BLaER1 treated with 17β-estradiol and CSF1 and Interleukin-3, amounts not matched to agents 10 nM and 100 nM (cell line): ENCODE measurements around the gene BRCA2.

ENCODE experiments used
- H3K27ac ChIP-seq, 11 experiments: shearing (Covaris generic); formaldehyde crosslinking; 2 replicates each; pipeline ENCODE4 v1.8.1; 2022
- H3K27me3 ChIP-seq, 11 experiments: shearing (Covaris generic); formaldehyde crosslinking; 2 replicates each; pipeline ENCODE4 v1.8.1; 2022
- H3K36me3 ChIP-seq, 11 experiments: shearing (Covaris generic); formaldehyde crosslinking; 2 replicates each; pipeline ENCODE4 v1.8.1; 2022
- H3K4me1 ChIP-seq, 10 experiments: shearing (Covaris generic); formaldehyde crosslinking; 2 replicates each; pipeline ENCODE4 v1.8.1; 2022
- H3K4me2 ChIP-seq, 11 experiments: shearing (Covaris generic); formaldehyde crosslinking; 2 replicates each; pipeline ENCODE4 v1.8.1; 2022
- H3K4me3 ChIP-seq, 10 experiments: shearing (Covaris generic); formaldehyde crosslinking; 2 replicates each; pipeline ENCODE4 v1.8.1; 2022
- H3K9ac ChIP-seq, 11 experiments: shearing (Covaris generic); formaldehyde crosslinking; 2 replicates each; pipeline ENCODE4 v1.8.1; 2022
- H3K9me3 ChIP-seq, 11 experiments: shearing (Covaris generic); formaldehyde crosslinking; replicated peaks in 1 of 11; 2 replicates each; pipeline ENCODE4 v1.8.1; 2022
- H4K20me1 ChIP-seq, 11 experiments: shearing (Covaris generic); formaldehyde crosslinking; 2 replicates each; pipeline ENCODE4 v1.8.1; 2022
- Cebpa-rat ChIP-seq, 11 experiments: shearing (Covaris generic); IDR thresholded peaks; 2 replicates each; pipeline ENCODE4 v1.8.1; 2022

Gene BRCA2

DNA sequence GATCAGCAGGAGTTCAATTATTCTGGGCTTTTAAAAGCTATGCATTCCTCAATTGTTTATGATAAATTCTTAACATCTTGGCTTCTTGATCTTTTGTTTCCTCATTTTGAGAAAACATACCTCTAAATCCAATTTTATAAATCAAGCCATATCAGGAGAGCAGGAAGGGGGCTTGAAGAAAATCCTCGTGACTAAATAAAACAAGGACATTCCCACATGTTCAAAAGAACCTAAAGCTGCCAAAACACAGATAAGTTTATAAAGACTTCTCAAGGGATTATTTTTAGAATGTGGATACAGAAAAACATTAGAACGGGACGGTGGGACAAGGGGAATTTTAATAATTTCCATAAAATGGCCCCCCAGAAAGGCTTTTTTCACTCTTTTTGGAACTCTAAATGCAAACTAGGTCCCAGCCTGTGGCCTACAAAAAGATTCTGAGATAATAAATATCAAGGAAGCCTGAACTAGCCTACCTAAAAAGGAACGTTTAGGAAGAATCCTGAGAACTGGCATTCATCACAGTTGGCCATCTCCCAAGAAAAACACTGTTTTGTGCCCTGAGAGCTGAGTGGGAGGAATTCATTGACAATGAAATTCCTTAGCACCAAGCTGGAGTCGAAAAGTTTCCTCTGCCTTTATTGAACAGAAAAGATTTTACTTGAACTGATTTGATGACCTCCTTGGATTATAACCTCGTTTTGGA, 30.2 kb upstream of the BRCA2 start:
- H3K27me3 ChIP-seq, result no peaks in the 10 kb centered on the region
- H3K36me3 ChIP-seq, result no peaks in the 10 kb centered on the region
- no peaks in the 10 kb centered on the region for H4K20me1 ChIP-seq
- H3K4me3 ChIP-seq, result no peak overlapping the region
- H3K4me1 ChIP-seq, result no peaks in the 10 kb centered on the region
- H3K9me3 ChIP-seq, result no peaks in the 10 kb centered on the region
- no peak overlapping the region for H3K27ac ChIP-seq
- no peak overlapping the region for H3K4me2 ChIP-seq
- H3K9ac ChIP-seq, result no peak overlapping the region
- TF ChIP-seq Cebpa-rat (IDR thresholded peaks at IDR 0.05), result no peak

DNA sequence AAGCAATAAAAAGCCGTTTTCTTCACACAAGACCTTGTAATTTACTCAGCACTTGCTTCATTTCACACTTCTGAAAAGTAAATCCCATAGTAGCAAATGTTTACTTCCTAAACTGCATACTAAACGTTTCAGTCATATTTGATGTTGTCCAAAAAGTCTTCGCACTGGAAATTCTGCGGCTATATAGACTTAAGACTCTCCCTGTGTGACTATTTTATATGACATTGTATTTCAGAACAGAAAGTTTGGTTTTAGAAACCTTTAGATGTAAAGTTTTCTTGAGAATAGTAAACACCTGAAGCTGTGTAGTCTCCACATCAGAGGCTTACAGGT, 29.7 kb upstream of the BRCA2 start:
- Histone ChIP-seq H4K20me1 (no peaks in the 10 kb centered on the region), H3K36me3 (no peaks in the 10 kb centered on the region), H3K9ac (no peak overlapping the region), H3K27me3 (no peaks in the 10 kb centered on the region), H3K4me3 (no peak overlapping the region), H3K4me1 (no peaks in the 10 kb centered on the region), H3K4me2 (no peak overlapping the region), H3K9me3 (no peaks in the 10 kb centered on the region), H3K27ac (no peak overlapping the region)
- no peak for TF ChIP-seq Cebpa-rat (IDR thresholded peaks at IDR 0.05)

DNA sequence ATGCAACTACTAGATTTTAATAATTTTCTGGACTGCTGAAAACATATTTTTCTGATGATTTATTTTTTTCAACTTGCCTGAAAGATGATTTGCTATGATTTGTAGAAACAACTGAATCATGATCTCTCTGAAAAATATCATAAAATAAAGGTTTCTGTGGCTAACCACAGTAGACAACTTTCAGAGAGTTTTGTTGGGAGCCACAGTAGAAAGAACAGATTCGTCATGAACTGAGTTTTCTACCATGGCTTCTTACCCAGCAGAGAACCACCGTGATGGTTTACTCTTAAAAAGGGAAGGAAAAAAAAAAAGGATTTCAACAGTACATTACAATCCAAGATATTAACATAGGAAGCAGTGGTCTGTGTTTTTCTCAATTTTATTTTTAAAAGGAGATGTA, 18.1 kb upstream of the BRCA2 start:
- H3K36me3 ChIP-seq, result no peaks in the 10 kb centered on the region
- H4K20me1 ChIP-seq, result no peaks in the 10 kb centered on the region
- TF ChIP-seq Cebpa-rat (IDR thresholded peaks at IDR 0.05), result no peak
- no peak overlapping the region for H3K9ac ChIP-seq
- H3K4me2 ChIP-seq, result no peak overlapping the region
- H3K27me3 ChIP-seq, result no peaks in the 10 kb centered on the region
- no peaks in the 10 kb centered on the region for H3K4me1 ChIP-seq
- H3K9me3 ChIP-seq, result no peaks in the 10 kb centered on the region
- H3K27ac ChIP-seq, result no peak overlapping the region
- H3K4me3 ChIP-seq, result no peak overlapping the region

DNA sequence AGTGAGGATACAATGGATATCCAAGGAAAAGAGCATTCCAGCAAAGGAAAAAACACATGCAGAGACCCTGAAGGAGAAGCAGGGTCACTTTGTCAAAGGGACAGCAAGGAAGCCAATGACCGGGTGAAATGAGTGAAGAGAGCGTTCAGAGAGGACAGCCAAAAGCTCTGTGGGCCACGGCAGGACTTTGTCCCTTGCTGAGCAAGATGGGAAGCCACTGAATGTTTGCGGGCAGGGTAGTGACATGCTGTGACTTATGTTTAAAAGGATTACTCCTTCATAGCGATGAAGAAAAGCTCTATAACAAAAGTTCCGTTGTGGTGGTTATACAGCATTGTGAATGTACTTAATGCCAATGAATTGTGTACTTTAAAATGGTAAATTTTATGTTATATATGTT, 16.6 kb upstream of the BRCA2 start:
- no peaks in the 10 kb centered on the region for H3K27me3 ChIP-seq
- H3K4me2 ChIP-seq, result no peak overlapping the region
- H3K27ac ChIP-seq, result no peak overlapping the region
- no peaks in the 10 kb centered on the region for H4K20me1 ChIP-seq
- TF ChIP-seq Cebpa-rat (IDR thresholded peaks at IDR 0.05), result no peak
- no peaks in the 10 kb centered on the region for H3K4me1 ChIP-seq
- no peak overlapping the region for H3K9ac ChIP-seq
- no peaks in the 10 kb centered on the region for H3K9me3 ChIP-seq
- H3K36me3 ChIP-seq, result no peaks in the 10 kb centered on the region
- H3K4me3 ChIP-seq, result no peak overlapping the region

DNA sequence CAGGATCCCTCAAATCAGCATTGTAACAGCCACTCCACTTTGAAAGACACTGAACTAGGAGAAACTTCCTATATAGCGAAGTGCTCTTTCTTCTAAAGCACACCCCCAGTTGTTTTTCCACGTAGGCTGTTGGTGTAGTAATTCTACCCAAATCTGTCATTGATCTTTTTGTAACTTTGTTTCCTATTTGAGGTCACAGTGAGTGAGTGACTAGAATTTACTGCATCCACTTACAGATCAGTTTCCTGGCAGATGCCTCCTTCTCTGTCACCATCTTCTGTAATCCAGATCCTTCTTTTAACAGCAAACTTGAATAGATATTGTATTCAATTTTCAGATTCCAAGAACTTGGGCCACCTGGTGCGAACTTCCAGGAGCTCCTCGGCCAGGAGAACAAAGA, 15.4 kb upstream of the BRCA2 start:
- Histone ChIP-seq H3K9me3 (no peaks in the 10 kb centered on the region), H3K27ac (no peak overlapping the region), H3K4me2 (no peak overlapping the region), H4K20me1 (no peaks in the 10 kb centered on the region), H3K9ac (no peak overlapping the region), H3K27me3 (no peaks in the 10 kb centered on the region), H3K4me3 (no peak overlapping the region), H3K4me1 (no peaks in the 10 kb centered on the region), H3K36me3 (no peaks in the 10 kb centered on the region)
- TF ChIP-seq Cebpa-rat (IDR thresholded peaks at IDR 0.05), result no peak

DNA sequence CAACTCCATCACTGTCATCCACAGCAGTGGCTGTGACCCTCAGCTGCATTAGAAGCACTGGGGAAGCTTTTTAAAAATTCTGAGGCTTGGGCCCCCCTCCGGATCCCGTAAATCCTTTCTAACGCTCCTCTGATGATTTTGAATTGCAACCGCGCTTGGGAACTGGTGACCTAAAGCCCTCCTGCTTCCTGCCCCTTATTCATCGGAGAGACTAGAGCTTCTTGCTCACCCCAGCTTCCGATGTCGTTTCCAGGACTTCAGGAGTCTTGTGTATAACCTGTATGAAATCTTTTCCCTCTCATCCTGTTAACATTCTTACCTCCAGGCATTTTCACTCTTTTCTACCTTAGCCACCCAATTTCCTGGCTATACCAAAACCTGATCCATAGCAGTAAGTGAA, 14.9 kb upstream of the BRCA2 start:
- Histone ChIP-seq H3K9ac (no peak overlapping the region), H3K27me3 (no peaks in the 10 kb centered on the region)

DNA sequence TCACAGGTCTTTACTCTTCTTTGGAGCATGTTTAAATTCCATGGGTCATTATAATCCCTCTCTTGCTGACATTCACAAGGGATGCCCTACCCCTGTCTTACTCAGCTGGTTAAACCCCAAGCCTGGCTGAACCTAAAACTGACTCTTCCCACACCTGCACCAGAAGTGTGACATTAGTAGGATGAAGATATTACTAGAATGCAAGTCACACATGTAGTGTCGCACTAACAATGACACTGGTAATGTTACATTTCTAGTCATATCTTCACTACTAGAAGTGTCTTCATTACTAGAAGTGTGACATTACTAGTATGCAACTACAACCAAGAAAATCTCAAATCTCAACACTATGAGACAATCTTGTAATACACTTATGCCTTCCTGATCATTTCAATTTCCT, 14.4 kb upstream of the BRCA2 start:
- no peak overlapping the region for H3K4me2 ChIP-seq
- H4K20me1 ChIP-seq, result no peaks in the 10 kb centered on the region
- no peaks in the 10 kb centered on the region for H3K27me3 ChIP-seq
- H3K4me1 ChIP-seq, result no peaks in the 10 kb centered on the region
- H3K36me3 ChIP-seq, result no peaks in the 10 kb centered on the region
- H3K9me3 ChIP-seq, result peaks cover 0 to 8% (median 5%) of the 10 kb centered on the region in 11 experiments; a peak in 2 of 22 replicates
- no peak overlapping the region for H3K27ac ChIP-seq
- H3K9ac ChIP-seq, result no peak overlapping the region
- TF ChIP-seq Cebpa-rat (IDR thresholded peaks at IDR 0.05), result no peak
- no peak overlapping the region for H3K4me3 ChIP-seq

More for the DNA sequence above, 14.9 kb upstream of the BRCA2 start:
- Histone ChIP-seq H3K9me3 (peaks cover 0 to 4% (median under 1%) of the 10 kb centered on the region in 11 experiments; a peak in 1 of 22 replicates), H3K4me1 (no peaks in the 10 kb centered on the region), H3K4me3 (no peak overlapping the region), H3K27ac (no peak overlapping the region), H4K20me1 (no peaks in the 10 kb centered on the region), H3K4me2 (no peak overlapping the region), H3K36me3 (no peaks in the 10 kb centered on the region)
- TF ChIP-seq Cebpa-rat (IDR thresholded peaks at IDR 0.05), result no peak

DNA sequence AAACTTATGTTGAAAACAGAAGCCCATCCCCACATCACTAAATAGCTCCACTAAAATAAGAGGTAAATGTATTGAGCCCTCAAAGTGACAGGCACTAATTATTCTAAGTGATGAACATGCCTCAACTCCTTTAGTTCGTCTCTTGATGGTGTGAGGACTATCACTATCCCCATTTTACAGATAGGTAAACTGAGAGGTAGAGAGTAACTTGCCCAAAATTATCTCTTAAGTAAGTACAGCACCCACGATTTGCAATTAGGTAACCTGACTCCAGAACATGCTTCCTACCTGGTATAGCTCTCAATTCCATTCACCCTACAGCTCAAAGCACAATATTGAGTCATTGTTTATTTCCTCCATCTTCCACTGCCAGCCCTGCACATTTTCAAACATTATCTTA, 12.8 kb upstream of the BRCA2 start:
- Histone ChIP-seq H3K36me3 (no peaks in the 10 kb centered on the region), H3K4me3 (no peak overlapping the region), H3K9ac (no peak overlapping the region), H4K20me1 (no peaks in the 10 kb centered on the region), H3K9me3 (peaks cover 0 to 8% (median 6%) of the 10 kb centered on the region in 11 experiments; a peak in 2 of 22 replicates), H3K4me1 (no peaks in the 10 kb centered on the region), H3K27ac (no peak overlapping the region), H3K4me2 (no peak overlapping the region), H3K27me3 (no peaks in the 10 kb centered on the region)
- TF ChIP-seq Cebpa-rat (IDR thresholded peaks at IDR 0.05), result no peak

DNA sequence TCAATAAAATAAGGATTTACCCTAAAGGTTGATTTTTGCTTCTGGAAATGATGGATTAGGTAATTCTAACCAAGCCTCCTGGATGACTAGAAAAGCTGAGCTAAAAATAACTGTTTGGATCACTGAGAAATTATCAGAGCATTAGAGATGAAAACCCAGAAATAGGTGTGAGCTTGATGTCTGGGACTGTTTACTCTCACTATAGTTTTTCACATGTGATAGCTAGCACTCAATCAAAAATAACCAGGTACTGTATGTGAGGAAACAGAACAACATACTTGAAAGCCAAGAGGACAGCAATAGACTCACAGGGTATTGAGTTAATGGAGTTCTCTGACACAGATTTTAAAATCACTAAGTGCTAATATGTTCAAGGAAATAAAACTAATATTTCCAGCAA, 9.7 kb upstream of the BRCA2 start:
- Histone ChIP-seq H3K9ac (no peak overlapping the region), H3K4me3 (no peak overlapping the region), H3K36me3 (no peaks in the 10 kb centered on the region), H4K20me1 (no peaks in the 10 kb centered on the region), H3K27ac (no peak overlapping the region), H3K9me3 (peaks cover 0 to 8% (median 6%) of the 10 kb centered on the region in 11 experiments; a peak in 2 of 22 replicates), H3K4me2 (no peak overlapping the region), H3K4me1 (peaks cover 10 to 22% (median 15%) of the 10 kb centered on the region in 10 experiments), H3K27me3 (no peaks in the 10 kb centered on the region)
- TF ChIP-seq Cebpa-rat (IDR thresholded peaks at IDR 0.05), result no peak
